Activated B cell treated with CpG ODN at 0.5 μM for 24 hours (primary cell): ENCODE results near the gene SNRK. TPM values are rescaled to one million over a fixed set of nuclear protein-coding genes. Genes with fewer than 3 reads are reported as not detected.

Source experiments
- ATAC-seq: fragments of 200-7000 bp; cut with Tn5 transposase; one replicate; pipeline ENCODE4 v1.10.0; 2021; ENCODE audit warnings: low read depth, mild to moderate bottlenecking, moderate library complexity
- CTCF ChIA-PET: fragments of 350-600 bp; sonication (Branson Sonifier 250); formaldehyde crosslinking; loops from one replicate; lab custom pipeline; 2021; ENCODE audit warnings: antibody characterized with exemption; lab: Charles Lee
- POLR2A ChIA-PET: fragments of 350-600 bp; sonication (Branson Sonifier 250); formaldehyde crosslinking; loops from one replicate; lab custom pipeline; 2021; ENCODE audit warnings: antibody characterized with exemption; lab: Charles Lee
- DNase-seq: peaks from one replicate; pipeline ENCODE4 v3.0.0; 2022
- H3K27ac Mint-ChIP-seq: one replicate; pipeline ENCODE4 v1.8.0; 2020; ENCODE audit warnings: mixed read lengths
- H3K27me3 Mint-ChIP-seq: one replicate; pipeline ENCODE4 v1.8.0; 2021; ENCODE audit warnings: mixed read lengths
- H3K36me3 Mint-ChIP-seq: one replicate; pipeline ENCODE4 v1.8.0; 2021; ENCODE audit warnings: low read depth, mixed read lengths
- H3K4me1 Mint-ChIP-seq: one replicate; pipeline ENCODE4 v1.8.0; 2021; ENCODE audit warnings: mixed read lengths
- H3K4me3 Mint-ChIP-seq: one replicate; pipeline ENCODE4 v1.8.0; 2020; ENCODE audit warnings: mild to moderate bottlenecking, mixed read lengths
- H3K9me3 Mint-ChIP-seq: one replicate; pipeline ENCODE4 v1.8.0; 2020; ENCODE audit warnings: mixed read lengths
- intact Hi-C: fragments of 100-400 bp; cut with micrococcal nuclease; formaldehyde crosslinking; loops from one replicate; pipeline ENCODE4 v1.15.1; 2024
- total RNA-seq: library from RNA; stranded (reverse); gene quantifications from 2 replicates; pipeline ENCODE4 v1.2.3, GENCODE V29; 2022
- TF ChIP-seq, protein P1 (sequence below): fragments of 200-600 bp; IDR thresholded peaks from one replicate; pipeline ENCODE4 v1.8.0; 2022; ENCODE audit warnings: antibody characterized with exemption, mild to moderate bottlenecking

SNRK gene
- total RNA-seq, 1 donor from 2014 or later = 31.1 TPM

DNA sequence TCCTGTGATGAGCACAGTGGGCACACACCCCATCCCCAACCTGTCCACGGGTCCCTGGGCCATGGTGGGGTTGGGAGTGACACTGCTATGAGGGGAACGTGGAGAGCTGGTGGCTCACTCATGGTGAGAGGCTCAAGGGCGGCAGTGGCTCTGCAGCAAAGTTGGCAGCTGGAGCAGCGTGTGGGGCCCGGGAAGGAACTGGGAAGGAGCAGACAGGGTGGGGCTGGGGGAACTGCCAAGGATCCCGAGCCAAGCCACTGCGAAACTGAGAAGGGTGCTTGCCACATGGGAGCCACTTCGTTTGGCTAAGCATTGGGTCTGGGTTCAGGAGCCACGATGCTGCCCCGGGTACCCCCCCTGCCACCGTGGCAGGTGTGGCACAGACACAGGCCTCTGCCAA, 80.1 kb downstream of the SNRK start:
- Mint-ChIP-seq H3K4me1 (no peaks in the 10 kb centered on the region), H3K4me3 (no peak overlapping the region), H3K27ac (no peak overlapping the region), H3K36me3 (no peaks in the 10 kb centered on the region), H3K27me3 (no peaks in the 10 kb centered on the region), H3K9me3 (no peaks in the 10 kb centered on the region)
- DNase-seq (no peak), ATAC-seq (no peak)
- ChIA-PET CTCF (no interaction called here), POLR2A (no interaction called here)
- TF ChIP-seq, protein P1, sequence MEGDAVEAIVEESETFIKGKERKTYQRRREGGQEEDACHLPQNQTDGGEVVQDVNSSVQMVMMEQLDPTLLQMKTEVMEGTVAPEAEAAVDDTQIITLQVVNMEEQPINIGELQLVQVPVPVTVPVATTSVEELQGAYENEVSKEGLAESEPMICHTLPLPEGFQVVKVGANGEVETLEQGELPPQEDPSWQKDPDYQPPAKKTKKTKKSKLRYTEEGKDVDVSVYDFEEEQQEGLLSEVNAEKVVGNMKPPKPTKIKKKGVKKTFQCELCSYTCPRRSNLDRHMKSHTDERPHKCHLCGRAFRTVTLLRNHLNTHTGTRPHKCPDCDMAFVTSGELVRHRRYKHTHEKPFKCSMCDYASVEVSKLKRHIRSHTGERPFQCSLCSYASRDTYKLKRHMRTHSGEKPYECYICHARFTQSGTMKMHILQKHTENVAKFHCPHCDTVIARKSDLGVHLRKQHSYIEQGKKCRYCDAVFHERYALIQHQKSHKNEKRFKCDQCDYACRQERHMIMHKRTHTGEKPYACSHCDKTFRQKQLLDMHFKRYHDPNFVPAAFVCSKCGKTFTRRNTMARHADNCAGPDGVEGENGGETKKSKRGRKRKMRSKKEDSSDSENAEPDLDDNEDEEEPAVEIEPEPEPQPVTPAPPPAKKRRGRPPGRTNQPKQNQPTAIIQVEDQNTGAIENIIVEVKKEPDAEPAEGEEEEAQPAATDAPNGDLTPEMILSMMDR = no peak
- intact Hi-C loops = no loop called here

DNA sequence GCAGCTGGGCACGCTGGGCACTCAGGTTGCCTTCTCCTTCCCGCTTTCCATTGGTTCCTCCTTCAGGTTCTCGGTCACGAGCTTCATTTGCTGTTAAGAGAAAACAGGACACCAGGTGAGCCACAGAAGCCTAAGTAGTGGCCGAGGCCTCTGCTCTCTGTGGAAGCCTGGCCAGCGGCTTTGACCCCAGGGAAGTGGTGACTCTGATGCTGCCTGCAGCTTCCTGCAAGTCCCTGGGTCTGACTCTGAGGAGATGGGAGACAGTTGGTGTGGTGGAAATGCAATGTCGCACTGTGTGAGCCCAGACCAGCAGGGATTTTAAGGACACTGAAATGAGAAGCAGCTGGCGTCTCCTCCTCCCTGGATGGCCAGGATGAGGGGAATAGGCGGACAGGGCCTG, 80.5 kb downstream of the SNRK start:
- no peaks in the 10 kb centered on the region for H3K4me1 Mint-ChIP-seq
- POLR2A ChIA-PET = no interaction called here
- ATAC-seq (no peak), DNase-seq (no peak)
- H3K27ac Mint-ChIP-seq = no peak overlapping the region
- H3K27me3 Mint-ChIP-seq = no peaks in the 10 kb centered on the region
- no peaks in the 10 kb centered on the region for H3K9me3 Mint-ChIP-seq
- intact Hi-C loops = no loop called here
- CTCF ChIA-PET = no interaction called here
- TF ChIP-seq, protein P1 = no peak
- no peaks in the 10 kb centered on the region for H3K36me3 Mint-ChIP-seq
- H3K4me3 Mint-ChIP-seq = no peak overlapping the region

DNA sequence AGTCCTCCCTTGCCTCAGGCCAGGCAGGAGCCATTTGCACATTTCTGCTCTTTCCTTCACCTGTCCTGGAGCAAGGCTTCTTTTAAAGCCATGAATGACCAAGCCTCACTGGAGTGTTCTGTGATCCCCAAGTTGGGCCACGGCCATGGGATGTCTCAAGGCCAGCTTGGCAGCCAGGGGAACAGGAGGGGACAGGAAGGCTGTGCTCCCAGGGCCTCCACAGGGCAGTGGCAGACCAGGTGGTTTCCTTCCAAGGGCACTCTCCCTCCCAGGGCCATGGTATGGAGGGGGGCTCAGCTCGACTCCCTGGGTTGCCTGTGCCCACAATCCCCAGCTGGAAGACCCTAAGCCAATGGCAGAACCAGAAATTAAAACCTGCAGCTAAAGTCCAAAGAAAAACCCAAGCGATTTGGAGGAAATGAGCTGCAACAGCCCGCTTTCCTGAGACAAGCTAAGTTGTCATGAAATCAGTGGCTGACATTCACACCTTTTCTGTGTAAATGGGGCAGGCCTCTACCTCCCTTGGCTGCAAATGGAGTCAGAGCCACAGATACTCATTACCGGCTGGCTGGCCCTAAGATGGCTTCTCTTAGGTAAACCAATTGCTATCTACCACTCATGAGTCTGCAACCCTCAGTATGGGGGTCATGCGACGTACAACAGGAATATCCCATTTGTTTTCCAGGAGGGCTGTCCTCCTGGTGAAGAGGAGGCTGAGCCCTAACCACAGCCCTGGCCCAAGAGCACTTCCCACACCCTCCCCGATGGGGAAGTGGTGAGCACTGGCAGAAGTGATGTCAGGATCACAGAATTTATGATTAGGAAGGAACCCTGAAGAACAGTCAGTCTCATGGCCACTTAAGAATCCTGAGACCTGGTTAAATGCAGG, 83.3 kb downstream of the SNRK start:
- intact Hi-C loops = no loop called here
- Mint-ChIP-seq H3K27ac (no peak overlapping the region), H3K4me3 (no peak overlapping the region), H3K27me3 (no peaks in the 10 kb centered on the region), H3K36me3 (no peaks in the 10 kb centered on the region), H3K4me1 (no peaks in the 10 kb centered on the region), H3K9me3 (no peaks in the 10 kb centered on the region)
- TF ChIP-seq, protein P1 = no peak
- CTCF ChIA-PET = no interaction called here
- ATAC-seq = no peak
- POLR2A ChIA-PET = no interaction called here
- DNase-seq = no peak

DNA sequence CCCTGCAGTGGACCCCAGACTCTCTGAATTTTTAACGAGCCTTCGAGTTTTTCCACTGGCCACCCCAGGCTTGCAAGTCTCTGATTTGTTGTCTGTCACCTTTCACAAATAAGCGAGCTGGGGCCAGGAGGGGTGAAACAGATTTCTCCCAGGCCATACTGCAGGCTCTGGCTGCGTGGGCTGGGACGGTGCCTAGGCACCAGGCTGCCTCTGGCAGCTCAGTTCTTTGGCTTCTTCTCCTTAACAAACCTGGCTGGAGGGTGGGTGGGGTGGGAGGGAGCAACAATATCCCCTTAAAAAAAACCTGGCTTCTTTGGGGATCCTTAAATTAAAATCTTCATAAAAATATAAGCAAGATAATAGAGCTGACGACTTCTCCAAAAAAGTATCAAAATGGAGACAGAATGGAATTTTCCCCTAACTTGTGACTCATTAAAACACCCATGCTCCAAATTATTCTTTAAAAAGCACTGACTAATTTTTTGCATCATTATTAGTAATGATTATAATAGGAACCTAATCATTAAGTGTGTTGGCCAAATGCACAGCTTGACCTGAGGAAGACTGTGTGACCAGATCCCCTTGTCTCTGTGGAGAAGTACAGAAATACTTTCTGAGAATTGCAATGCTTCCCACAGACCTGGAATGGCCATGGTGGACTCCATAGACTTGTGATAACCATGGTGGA, 84.1 kb downstream of the SNRK start:
- no peaks in the 10 kb centered on the region for H3K27me3 Mint-ChIP-seq

DNA sequence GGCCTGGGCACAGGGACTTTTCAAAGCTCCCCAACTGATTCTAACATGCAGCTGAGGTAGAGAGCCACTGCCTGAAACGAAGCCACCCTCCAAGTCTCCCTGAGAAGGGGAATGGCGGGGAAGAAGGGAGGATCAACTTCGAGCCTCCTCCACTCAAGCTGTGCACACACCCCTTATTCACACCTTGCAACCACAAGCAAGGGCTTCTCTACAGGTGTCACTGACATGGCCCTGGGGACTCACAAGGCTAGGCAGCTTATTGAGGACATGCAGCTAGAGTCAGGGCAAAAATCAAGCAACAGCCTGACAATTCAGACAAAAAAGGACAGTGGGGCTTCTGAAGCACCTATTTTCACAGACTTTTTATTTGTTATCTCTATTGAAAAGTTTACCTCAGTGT, 85.2 kb downstream of the SNRK start:
- intact Hi-C loops = no loop called here
- no peaks in the 10 kb centered on the region for H3K4me1 Mint-ChIP-seq
- TF ChIP-seq, protein P1 = no peak
- ATAC-seq (no peak), DNase-seq (no peak)
- H3K9me3 Mint-ChIP-seq = no peaks in the 10 kb centered on the region
- H3K27ac Mint-ChIP-seq = no peak overlapping the region
- no peak overlapping the region for H3K4me3 Mint-ChIP-seq
- CTCF ChIA-PET = no interaction called here
- no peaks in the 10 kb centered on the region for H3K36me3 Mint-ChIP-seq
- H3K27me3 Mint-ChIP-seq = no peaks in the 10 kb centered on the region
- POLR2A ChIA-PET = no interaction called here

More for the DNA sequence above, 84.1 kb downstream of the SNRK start:
- POLR2A ChIA-PET = interaction anchor here (0.6 kb wide), 1 partner anchor 13 kb away, joined by 3 read pairs; no protein-coding TSS in a partner anchor
- Mint-ChIP-seq H3K27ac (no peak overlapping the region), H3K36me3 (no peaks in the 10 kb centered on the region), H3K9me3 (no peaks in the 10 kb centered on the region), H3K4me3 (no peak overlapping the region), H3K4me1 (no peaks in the 10 kb centered on the region)
- DNase-seq = no peak
- ATAC-seq = no peak
- CTCF ChIA-PET = no interaction called here
- intact Hi-C loops = no loop called here
- TF ChIP-seq, protein P1 = no peak
